ENCODE measurements around the gene NTPCR.

Gene NTPCR

GRCh38 chr1:232969799-232970198 lies 19.4 kb downstream of the NTPCR start:
- TF ChIP-seq REST (IDR thresholded peaks at IDR 0.05; ENCODE audit: insufficient replicate concordance, low read depth): no peak
- no peak for TF ChIP-seq CTCF (IDR thresholded peaks at IDR 0.05; ENCODE audit: insufficient read depth, low read length)
- no peak for TF ChIP-seq SPI1 (IDR thresholded peaks at IDR 0.05; ENCODE audit: borderline replicate concordance, low read depth)
- no peak for TF ChIP-seq POLR2AphosphoS5 (IDR thresholded peaks at IDR 0.05; ENCODE audit: low read depth)
- H3K27me3 ChIP-seq (ENCODE audit: insufficient read depth, poor library complexity, severe bottlenecking): no peaks in the 10 kb centered on the region
- DNase-seq (ENCODE audit: low read depth in 1 of 2, low spot score in 1 of 2): no peak
- no peak overlapping the region for H3K4me3 ChIP-seq (replicated peaks; ENCODE audit: insufficient read depth, low read length)
- H3K27ac ChIP-seq (replicated peaks): no peak overlapping the region

GRCh38 chr1:232970508-232970907 lies 20.1 kb downstream of the NTPCR start:
- Histone ChIP-seq H3K4me3 (replicated peaks; ENCODE audit: insufficient read depth, low read length) (no peak overlapping the region), H3K27ac (replicated peaks) (no peak overlapping the region), H3K27me3 (ENCODE audit: insufficient read depth, poor library complexity, severe bottlenecking) (no peaks in the 10 kb centered on the region)
- DNase-seq (ENCODE audit: low read depth in 1 of 2, low spot score in 1 of 2): no peak
- TF ChIP-seq CTCF (IDR thresholded peaks at IDR 0.05; ENCODE audit: insufficient read depth, low read length) (no peak), GABPA (IDR thresholded peaks at IDR 0.05; ENCODE audit: low read depth) (no peak), POLR2AphosphoS5 (IDR thresholded peaks at IDR 0.05; ENCODE audit: low read depth) (no peak), SPI1 (IDR thresholded peaks at IDR 0.05; ENCODE audit: borderline replicate concordance, low read depth) (no peak), REST (IDR thresholded peaks at IDR 0.05; ENCODE audit: insufficient replicate concordance, low read depth) (no peak)

GRCh38 chr1:232973652-232974611 lies 23.5 kb downstream of the NTPCR start:
- no peaks in the 10 kb centered on the region for H3K27me3 ChIP-seq (ENCODE audit: insufficient read depth, poor library complexity, severe bottlenecking)
- no peak for DNase-seq (ENCODE audit: low read depth in 1 of 2, low spot score in 1 of 2)
- no peak overlapping the region for H3K4me3 ChIP-seq (replicated peaks; ENCODE audit: insufficient read depth, low read length)
- H3K27ac ChIP-seq (replicated peaks): no peak overlapping the region
- no peak for TF ChIP-seq SPI1 (IDR thresholded peaks at IDR 0.05; ENCODE audit: borderline replicate concordance, low read depth)
- TF ChIP-seq POLR2AphosphoS5 (IDR thresholded peaks at IDR 0.05; ENCODE audit: low read depth): no peak
- TF ChIP-seq GABPA (IDR thresholded peaks at IDR 0.05; ENCODE audit: low read depth): no peak
- no peak for TF ChIP-seq REST (IDR thresholded peaks at IDR 0.05; ENCODE audit: insufficient replicate concordance, low read depth)
- no peak for TF ChIP-seq CTCF (IDR thresholded peaks at IDR 0.05; ENCODE audit: insufficient read depth, low read length)

All from HL-60 (cell line).